Large intestine (tissue), 3 donors: ENCODE data around the gene PARD3. TPM values are rescaled to one million over a fixed set of nuclear protein-coding genes. Genes with fewer than 3 reads are reported as not detected.

Experiments
- DNase-seq, 2 donors: peaks; one replicate each; pipeline versions ENCODE4 v3.0.0 to v3.0.0-alpha.2; 2013
- H3K27ac ChIP-seq: one replicate; pipeline ENCODE4 v1.5.1; 2013; ENCODE audit warnings: low read length
- H3K27me3 ChIP-seq: 2 replicates; pipeline ENCODE4 v1.6.1; 2013; ENCODE audit warnings: low read length; ENCODE audit not compliant: control insufficient read depth, insufficient read depth
- H3K36me3 ChIP-seq: 2 replicates; pipeline ENCODE4 v1.6.1; 2013; ENCODE audit warnings: low read length; ENCODE audit not compliant: control insufficient read depth, insufficient read depth
- H3K4me1 ChIP-seq: one replicate; pipeline ENCODE4 v1.6.1; 2013; ENCODE audit warnings: low read length; ENCODE audit not compliant: control insufficient read depth, insufficient read depth
- H3K4me3 ChIP-seq: one replicate; pipeline ENCODE4 v1.5.1; 2013; ENCODE audit warnings: low read length
- H3K9me3 ChIP-seq: one replicate; pipeline ENCODE4 v1.6.1; 2013; ENCODE audit warnings: mild to moderate bottlenecking, low read depth, low read length, moderate library complexity; ENCODE audit not compliant: control insufficient read depth
- WGBS: methylation state at CpG from one replicate; pipeline ENCODE4 v1.1.5; 2013; ENCODE audit warnings: low lambda C conversion rate; ENCODE audit not compliant: insufficient coverage; 5-methylcytosine and 5-hydroxymethylcytosine counted together
- polyA plus RNA-seq: library from polyadenylated mRNA; unstranded; fragments of 120-200 nt; gene quantifications from one replicate; pipeline ENCODE4 v1.2.1, GENCODE V29; 2013

PARD3 gene
- polyA plus RNA-seq, 1 donor, result 25.5 TPM

- WGBS, result 67% methylated on average over 3 of the region's 6 CpGs
- H3K4me3 ChIP-seq, result no peak overlapping the region
- H3K27me3 ChIP-seq, result no peaks in the 10 kb centered on the region
- peaks cover 5% of the 10 kb centered on the region for H3K36me3 ChIP-seq
- peak; percentile 62 to 73 for DNase-seq
- no peaks in the 10 kb centered on the region for H3K9me3 ChIP-seq
- H3K27ac ChIP-seq, result no peak overlapping the region
- H3K4me1 ChIP-seq, result no peaks in the 10 kb centered on the region
Observed at GRCh38 chr10:34305189-34305588, 509.9 kb downstream of the PARD3 start.

- H3K27ac ChIP-seq, result no peak overlapping the region
Observed at GRCh38 chr10:34303022-34303421, 512.1 kb downstream of the PARD3 start.

GRCh38 chr10:34299105-34299611 is 515.9 kb downstream of the PARD3 start:
- H3K4me1 ChIP-seq, result peaks cover 13% of the 10 kb centered on the region
- no peak for DNase-seq
- no peak overlapping the region for H3K27ac ChIP-seq
- no peak overlapping the region for H3K4me3 ChIP-seq
- H3K36me3 ChIP-seq, result no peaks in the 10 kb centered on the region
- H3K27me3 ChIP-seq, result no peaks in the 10 kb centered on the region
- H3K9me3 ChIP-seq, result no peaks in the 10 kb centered on the region
- WGBS, result 100% methylated on average over 2 of the region's 3 CpGs

More at GRCh38 chr10:34303022-34303421, 512.1 kb downstream of the PARD3 start:
- no peaks in the 10 kb centered on the region for H3K9me3 ChIP-seq
- H3K36me3 ChIP-seq, result no peaks in the 10 kb centered on the region
- H3K27me3 ChIP-seq, result no peaks in the 10 kb centered on the region
- no peak for DNase-seq
- H3K4me1 ChIP-seq, result peaks cover 7% of the 10 kb centered on the region
- no CpG with 5 or more reads among the region's 2 CpGs for WGBS
- no peak overlapping the region for H3K4me3 ChIP-seq

GRCh38 chr10:34298346-34298818 is 516.7 kb downstream of the PARD3 start:
- Histone ChIP-seq H3K27ac (no peak overlapping the region), H3K27me3 (no peaks in the 10 kb centered on the region), H3K36me3 (no peaks in the 10 kb centered on the region), H3K4me3 (no peak overlapping the region), H3K4me1 (peaks cover 13% of the 10 kb centered on the region), H3K9me3 (no peaks in the 10 kb centered on the region)
- DNase-seq, result no peak
- WGBS, result 80% methylated on average over 5 of the region's 16 CpGs

- DNase-seq, result peak; percentile 47 to 82
- no peaks in the 10 kb centered on the region for H3K27me3 ChIP-seq
- no peaks in the 10 kb centered on the region for H3K36me3 ChIP-seq
- H3K4me3 ChIP-seq, result no peak overlapping the region
- 83% methylated on average over 1 of the region's 6 CpGs for WGBS
- no peak overlapping the region for H3K27ac ChIP-seq
- no peaks in the 10 kb centered on the region for H3K9me3 ChIP-seq
- H3K4me1 ChIP-seq, result peaks cover 13% of the 10 kb centered on the region
Observed at GRCh38 chr10:34297541-34298345, 517.4 kb downstream of the PARD3 start.

GRCh38 chr10:34295142-34295548 is 520.0 kb downstream of the PARD3 start:
- no CpG with 5 or more reads among the region's 6 CpGs for WGBS
- no peaks in the 10 kb centered on the region for H3K9me3 ChIP-seq
- H3K36me3 ChIP-seq, result no peaks in the 10 kb centered on the region
- no peak overlapping the region for H3K27ac ChIP-seq
- DNase-seq, result peak in 1 of 2 donors; percentile 9
- H3K4me3 ChIP-seq, result no peak overlapping the region
- H3K4me1 ChIP-seq, result peaks cover 13% of the 10 kb centered on the region
- no peaks in the 10 kb centered on the region for H3K27me3 ChIP-seq

- H3K9me3 ChIP-seq, result no peaks in the 10 kb centered on the region
- no peak overlapping the region for H3K27ac ChIP-seq
- H3K4me1 ChIP-seq, result peaks cover 13% of the 10 kb centered on the region
- no peak overlapping the region for H3K4me3 ChIP-seq
- WGBS, result 100% methylated on average over 1 of the region's 5 CpGs
- no peaks in the 10 kb centered on the region for H3K36me3 ChIP-seq
- no peaks in the 10 kb centered on the region for H3K27me3 ChIP-seq
- DNase-seq, result peak in 1 of 2 donors; percentile 30
Observed at GRCh38 chr10:34294137-34294536, 521.0 kb downstream of the PARD3 start.

- Histone ChIP-seq H3K27ac (no peak overlapping the region), H3K36me3 (no peaks in the 10 kb centered on the region), H3K4me3 (no peak overlapping the region), H3K4me1 (peaks cover 3% of the 10 kb centered on the region), H3K27me3 (no peaks in the 10 kb centered on the region), H3K9me3 (no peaks in the 10 kb centered on the region)
- no peak for DNase-seq
- no CpG with 5 or more reads among the region's 2 CpGs for WGBS
Observed at GRCh38 chr10:34292675-34293074, 522.4 kb downstream of the PARD3 start.

- Histone ChIP-seq H3K4me1 (no peaks in the 10 kb centered on the region), H3K36me3 (no peaks in the 10 kb centered on the region), H3K9me3 (no peaks in the 10 kb centered on the region), H3K27me3 (no peaks in the 10 kb centered on the region), H3K27ac (no peak overlapping the region), H3K4me3 (no peak overlapping the region)
- DNase-seq, result no peak
- 100% methylated on average over 3 of the region's 4 CpGs for WGBS
Observed at GRCh38 chr10:34292194-34292565, 522.9 kb downstream of the PARD3 start.

- Histone ChIP-seq H3K4me1 (no peaks in the 10 kb centered on the region), H3K36me3 (no peaks in the 10 kb centered on the region), H3K9me3 (no peaks in the 10 kb centered on the region), H3K4me3 (no peak overlapping the region), H3K27me3 (no peaks in the 10 kb centered on the region), H3K27ac (no peak overlapping the region)
- no CpG with 5 or more reads among the region's 6 CpGs for WGBS
- no peak for DNase-seq
Observed at GRCh38 chr10:34291466-34292193, 523.5 kb downstream of the PARD3 start.
